NT2/D1 (cell line): ENCODE results near the gene SMC1B.

ENCODE experiments used
- SUZ12 ChIP-seq: IDR thresholded peaks from 2 replicates; pipeline ENCODE4 v1.6.1; 2011; ENCODE audit not compliant: insufficient read length, insufficient read depth; ENCODE audit errors: extremely low read depth
- YY1 ChIP-seq: IDR thresholded peaks from 2 replicates; pipeline ENCODE4 v1.6.1; 2011; ENCODE audit not compliant: insufficient read length, insufficient read depth
- ZNF274 ChIP-seq: IDR thresholded peaks from 2 replicates; pipeline ENCODE4 v1.6.1; 2011; ENCODE audit warnings: mild to moderate bottlenecking, low read depth, low read length

DNA sequence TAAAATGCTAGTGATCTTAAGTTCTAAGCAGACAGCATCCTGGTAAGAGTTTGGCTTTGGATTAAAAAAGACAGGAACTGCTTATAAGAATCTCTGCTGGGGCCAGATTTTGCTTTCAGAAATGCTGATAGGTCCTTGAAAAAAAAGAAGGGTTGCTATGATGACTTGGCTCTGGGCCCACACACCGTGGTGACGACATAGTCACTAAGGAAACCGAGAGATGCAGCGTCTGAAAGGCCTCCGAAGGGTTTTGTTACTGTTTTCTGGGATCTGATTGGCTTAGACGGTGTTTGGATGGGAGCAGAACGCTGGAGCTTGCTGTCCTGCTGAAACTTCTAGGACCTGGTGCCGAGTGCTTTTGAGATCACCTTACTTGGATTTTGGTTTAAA, 95.2 kb downstream of the SMC1B start:
- no peak for TF ChIP-seq SUZ12
- no peak for TF ChIP-seq ZNF274
- no peak for TF ChIP-seq YY1
